Heart right ventricle (tissue), 16 donors: ENCODE results near the gene TLE1. TPM values are rescaled to one million over a fixed set of nuclear protein-coding genes. Genes with fewer than 3 reads are reported as not detected.

Source experiments
- ATAC-seq, 8 donors: fragments of 200-7000 bp; cut with Tn5 transposase; one replicate each; pipeline ENCODE4 v1.9.1; 2020; ENCODE audit warnings: mild to moderate bottlenecking in 8 of 8, moderate library complexity in 8 of 8, moderate number of reproducible peaks in 1 of 8
- DNase-seq, 2 donors: peaks; one replicate each; pipeline ENCODE4 v3.0.0-alpha.2; 2020
- H3K27ac ChIP-seq, 10 donors: fragments of 200-600 bp; sonication (generic) in 2 of 10; one replicate each; pipeline versions ENCODE4 v1.5.0 to v1.8.0; 2020 to 2022; ENCODE audit warnings: mild to moderate bottlenecking in 3 of 10
- H3K27me3 ChIP-seq, 7 donors: fragments of 200-600 bp; one replicate each; pipeline ENCODE4 v1.8.0; 2021 to 2022; ENCODE audit warnings: mild to moderate bottlenecking in 2 of 7
- H3K36me3 ChIP-seq, 9 donors: fragments of 200-600 bp; sonication (generic) in 1 of 9; one replicate each; pipeline versions ENCODE4 v1.5.0 to v1.8.0; 2020 to 2022; ENCODE audit warnings: mild to moderate bottlenecking in 2 of 9
- H3K4me1 ChIP-seq, 9 donors: fragments of 200-600 bp; sonication (generic) in 1 of 9; one replicate each; pipeline versions ENCODE4 v1.5.0 to v1.8.0; 2020 to 2022; ENCODE audit warnings: mild to moderate bottlenecking in 4 of 9
- H3K4me3 ChIP-seq, 10 donors: fragments of 200-600 bp; sonication (generic) in 2 of 10; one replicate each; pipeline versions ENCODE4 v1.5.0 to v1.8.0; 2020 to 2022; ENCODE audit warnings: mild to moderate bottlenecking in 7 of 10, moderate library complexity in 2 of 10
- H3K9me3 ChIP-seq, 11 donors: fragments of 200-600 bp in 10 of 11; sonication (generic) in 2 of 11; one replicate each; pipeline versions ENCODE4 v1.5.0 to v1.8.0; 2013 to 2022; ENCODE audit warnings: mild to moderate bottlenecking in 2 of 11, control low read depth in 1 of 11, moderate library complexity in 1 of 11
- WGBS, 2 donors: extraction: QIAGEN DNeasy Blood & Tissue Kit; methylation state at CpG; one replicate each; pipeline ENCODE4 v1.1.7; 2013; ENCODE audit warnings: inconsistent platforms in 1 of 2; 5-methylcytosine and 5-hydroxymethylcytosine counted together
- intact Hi-C, 10 donors: fragments of 100-400 bp; cut with DNase I; formaldehyde crosslinking; loops; one replicate each; pipeline versions ENCODE4 v1.11.1 to v1.14.2; 2022
- polyA plus RNA-seq, 2 donors: library from polyadenylated mRNA; stranded (reverse); fragments of 200-250 nt; gene quantifications; one replicate each; pipeline ENCODE4 v1.2.3, GENCODE V29; 2013
- total RNA-seq, 10 donors: library from RNA; stranded (reverse); fragmentation: NEBNext Ultra II Directional in 3 of 10; extraction: Animal tissue kit (Norgen Biotek cat#: 25700) in 3 of 10; gene quantifications; one replicate each; pipeline versions ENCODE4 v1.2.1 to v1.2.4, GENCODE V29; 2021 to 2023
- TF ChIP-seq, protein P1 (sequence below), 9 donors: fragments of 200-600 bp; sonication (generic) in 2 of 9; IDR thresholded peaks; one replicate each; pipeline versions ENCODE4 v1.5.0 to v1.8.0; 2021 to 2022; ENCODE audit warnings: antibody characterized with exemption in 9 of 9, mild to moderate bottlenecking in 5 of 9, moderate library complexity in 1 of 9
- donor health status: Arrhythmogenic right ventricular cardiomyopathy.
- donor health status: ischemic (EF 13 %, LVEDD 7.1; RV severe dilation, severe dysfunction).
- donor health status: healthy with polysubstance abuse.
- donor health status: DM: no; HTN: yes; CAD: no.
- donor health status: DM: no; HTN: no; CAD: no.
- donor health status: ischemic (EF 25% LVEDD 6.9; RV normal size, moderate dysfunction).
- donor health status: ischemic (EF 25% LVEDD 5.7; RV mildly dilated, moderate dysfunction).
- donor health status: healthy.
- donor health status: DM: yes; HTN: yes; CAD: no.
- donor health status: Ischemic cardiomyopathy.
- donor health status: ischemic (EF 35%, LVEDD 5.7; RV mildly dilated, moderate dysfunction).
- donor health status: nonischemic (EF 11% LVEDD 7.7; RV severe dilation, severe dysfunction).
- donor health status: DM: yes; HTN: yes; CAD: no.
- donor health status: PGD.
- donor health status: ischemic (EF 29% LVEDD 5.4; RV normal size, mild dysfunction).
- donor health status: nonischemic (EF 23%, LVEDD 6.1; RV moderate dilation, normal function).

Gene TLE1
- total and polyA plus RNA-seq, 12 donors = 7.9 to 15.2 (median 11.0) TPM

GRCh38 chr9:81634915-81635516, 54.3 kb downstream of the TLE1 start:
- intact Hi-C loops = loop anchor here in 1 of 10 donors (2.0 kb wide), 1 partner anchor 20 kb away; no protein-coding TSS in a partner anchor
- Histone ChIP-seq H3K36me3 (peaks cover 0 to 23% (median 0%) of the 10 kb centered on the region in 9 donors), H3K27ac (no peak overlapping the region), H3K4me3 (no peak overlapping the region), H3K9me3 (no peaks in the 10 kb centered on the region), H3K4me1 (peaks cover 0 to 3% (median 0%) of the 10 kb centered on the region in 9 donors), H3K27me3 (no peaks in the 10 kb centered on the region)
- DNase-seq (no peak), ATAC-seq (no peak)
- WGBS, 2 donors = 66 to 74% methylated on average over 5 of the region's 5 CpGs
- TF ChIP-seq, protein P1, sequence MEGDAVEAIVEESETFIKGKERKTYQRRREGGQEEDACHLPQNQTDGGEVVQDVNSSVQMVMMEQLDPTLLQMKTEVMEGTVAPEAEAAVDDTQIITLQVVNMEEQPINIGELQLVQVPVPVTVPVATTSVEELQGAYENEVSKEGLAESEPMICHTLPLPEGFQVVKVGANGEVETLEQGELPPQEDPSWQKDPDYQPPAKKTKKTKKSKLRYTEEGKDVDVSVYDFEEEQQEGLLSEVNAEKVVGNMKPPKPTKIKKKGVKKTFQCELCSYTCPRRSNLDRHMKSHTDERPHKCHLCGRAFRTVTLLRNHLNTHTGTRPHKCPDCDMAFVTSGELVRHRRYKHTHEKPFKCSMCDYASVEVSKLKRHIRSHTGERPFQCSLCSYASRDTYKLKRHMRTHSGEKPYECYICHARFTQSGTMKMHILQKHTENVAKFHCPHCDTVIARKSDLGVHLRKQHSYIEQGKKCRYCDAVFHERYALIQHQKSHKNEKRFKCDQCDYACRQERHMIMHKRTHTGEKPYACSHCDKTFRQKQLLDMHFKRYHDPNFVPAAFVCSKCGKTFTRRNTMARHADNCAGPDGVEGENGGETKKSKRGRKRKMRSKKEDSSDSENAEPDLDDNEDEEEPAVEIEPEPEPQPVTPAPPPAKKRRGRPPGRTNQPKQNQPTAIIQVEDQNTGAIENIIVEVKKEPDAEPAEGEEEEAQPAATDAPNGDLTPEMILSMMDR (IDR thresholded peaks at IDR 0.05) = no peak

DNA sequence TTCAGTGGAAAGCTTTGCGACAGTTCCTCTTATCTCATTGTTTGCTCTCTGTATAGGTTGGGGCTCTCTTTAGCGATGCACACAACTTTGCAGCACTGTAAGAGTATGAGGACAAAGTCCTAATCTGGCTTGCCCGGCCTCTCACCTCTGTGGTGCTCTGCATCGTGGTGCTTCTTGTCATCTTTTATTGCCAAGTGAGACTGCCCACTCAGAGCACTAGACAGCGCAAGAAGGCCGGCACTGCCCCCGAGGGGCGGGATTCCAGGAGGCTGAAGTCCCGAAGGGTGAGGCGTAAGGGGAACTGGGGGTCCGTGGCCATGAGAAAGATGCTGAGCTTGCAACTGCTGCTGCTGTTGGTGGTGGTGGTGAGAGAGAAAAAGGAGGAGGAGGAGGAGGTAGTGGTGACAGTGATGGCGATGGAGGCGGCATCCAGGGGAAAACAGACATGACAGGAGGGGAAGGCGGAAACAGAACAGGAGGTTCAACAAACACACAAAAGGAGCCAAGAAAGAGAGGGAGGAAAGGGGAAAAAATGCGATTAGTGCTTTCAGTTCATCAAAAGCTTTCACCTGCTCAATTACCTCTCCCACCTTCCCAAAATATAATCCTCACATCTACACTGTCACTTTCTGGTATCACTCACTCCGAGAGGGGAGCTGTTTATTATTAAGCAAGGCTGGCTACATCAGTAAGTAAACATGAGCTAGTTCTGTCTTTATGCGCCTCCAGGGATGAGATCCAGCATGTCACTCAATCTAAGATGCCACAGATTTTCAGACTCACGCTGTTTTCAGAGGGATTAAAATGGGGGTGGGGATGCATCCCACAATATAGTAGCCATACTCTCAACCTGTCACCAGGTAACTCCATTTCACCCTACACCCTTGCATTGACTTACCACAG, 55.1 kb downstream of the TLE1 start:
- ATAC-seq = peak in 2 of 8 donors; percentile 26 to 45
- Histone ChIP-seq H3K4me1 (peaks cover 0 to 3% (median 0%) of the 10 kb centered on the region in 9 donors), H3K36me3 (peaks cover 0 to 23% (median 0%) of the 10 kb centered on the region in 9 donors), H3K9me3 (no peaks in the 10 kb centered on the region), H3K27me3 (no peaks in the 10 kb centered on the region), H3K4me3 (no peak overlapping the region), H3K27ac (no peak overlapping the region)
- intact Hi-C loops = loop anchor here in 1 of 10 donors (2.0 kb wide), 1 partner anchor 19 kb away; no protein-coding TSS in a partner anchor
- DNase-seq = no peak
- TF ChIP-seq, protein P1 (IDR thresholded peaks at IDR 0.05) = no peak
- WGBS, 2 donors = 79 to 85% methylated on average over 18 of the region's 18 CpGs

DNA sequence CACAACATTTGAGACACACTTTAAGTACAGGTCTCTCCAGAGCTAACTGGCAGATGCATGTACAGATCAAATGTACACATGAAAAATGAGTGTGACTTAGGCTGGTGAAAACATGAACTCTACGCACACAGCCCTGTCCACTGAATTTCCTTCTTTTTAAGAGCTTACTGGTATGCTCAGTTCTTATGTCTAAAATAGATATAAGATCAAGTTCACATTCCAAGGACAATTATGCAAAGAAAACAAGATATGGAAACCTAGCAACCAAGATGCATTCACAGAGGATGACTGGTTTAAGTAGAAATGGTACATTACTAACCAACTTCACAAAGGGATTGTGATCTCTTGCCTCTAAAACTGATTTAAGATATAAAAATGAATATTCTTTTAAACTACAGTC, 56.7 kb downstream of the TLE1 start:
- no peaks in the 10 kb centered on the region for H3K27me3 ChIP-seq
- TF ChIP-seq, protein P1 (IDR thresholded peaks at IDR 0.05) = no peak
- WGBS, 2 donors = 76 to 94% methylated on average over 1 of the region's 1 CpG
- no peak overlapping the region for H3K4me3 ChIP-seq
- H3K9me3 ChIP-seq = no peaks in the 10 kb centered on the region
- H3K36me3 ChIP-seq = peaks cover 0 to 23% (median 0%) of the 10 kb centered on the region in 9 donors
- no peak overlapping the region for H3K27ac ChIP-seq
- intact Hi-C loops = no loop called here
- no peak for ATAC-seq
- H3K4me1 ChIP-seq = peaks cover 0 to 3% (median 0%) of the 10 kb centered on the region in 9 donors
- DNase-seq = no peak

GRCh38 chr9:81631218-81631745, 58.1 kb downstream of the TLE1 start:
- no peak overlapping the region for H3K27ac ChIP-seq
- 88 to 93% methylated on average over 7 of the region's 7 CpGs for WGBS, 2 donors

More at GRCh38 chr9:81631218-81631745, 58.1 kb downstream of the TLE1 start:
- intact Hi-C loops = no loop called here
- TF ChIP-seq, protein P1 (IDR thresholded peaks at IDR 0.05) = no peak
- peaks cover 0 to 23% (median 0%) of the 10 kb centered on the region in 9 donors for H3K36me3 ChIP-seq
- H3K4me1 ChIP-seq = peaks cover 0 to 3% (median 0%) of the 10 kb centered on the region in 9 donors
- H3K4me3 ChIP-seq = no peak overlapping the region
- ATAC-seq (no peak), DNase-seq (no peak)
- H3K27me3 ChIP-seq = no peaks in the 10 kb centered on the region
- no peaks in the 10 kb centered on the region for H3K9me3 ChIP-seq
